Measurements from ENCODE around the gene TRPV3.
"Not testable (repeated sequence)": the region's sequence is repeated elsewhere in the genome, so short reads cannot be mapped to it uniquely, and the experiment has no call there.

Gene TRPV3

DNA sequence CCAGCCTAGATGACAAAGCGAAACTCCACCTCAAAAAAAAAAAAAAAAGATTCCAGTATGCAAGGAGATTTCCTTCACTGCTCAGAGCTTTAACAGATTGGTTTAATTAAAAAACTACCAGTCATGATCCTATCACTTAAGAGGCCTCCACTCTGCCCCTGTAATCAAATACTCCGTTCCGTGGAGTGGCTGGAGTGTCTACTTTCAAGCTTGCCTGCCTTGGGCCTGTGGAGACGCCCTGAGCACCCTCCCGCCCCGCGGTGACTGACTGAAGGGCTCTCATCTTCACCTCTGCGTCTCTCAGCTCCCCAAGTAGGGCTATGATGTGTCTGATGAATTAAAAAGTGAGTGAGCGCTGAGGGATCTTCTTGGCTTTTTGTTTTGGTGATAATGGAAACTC is 25.3 kb upstream of the TRPV3 start:
- Histone ChIP-seq H3K4me3 (ENCODE audit: low read depth, low read length) (no peak overlapping the region), H3K36me3 (replicated peaks) (peaks cover 2% of the 10 kb centered on the region), H3K27ac (no peak overlapping the region), H3K27me3 (replicated peaks) (no peaks in the 10 kb centered on the region)
- DNase-seq = no peak
- in situ Hi-C loops (cut with HindIII; ENCODE audit: low pct_ligation_motif_present, low sequenced_read_pairs) = no loop called here
- TF ChIP-seq, protein P1, sequence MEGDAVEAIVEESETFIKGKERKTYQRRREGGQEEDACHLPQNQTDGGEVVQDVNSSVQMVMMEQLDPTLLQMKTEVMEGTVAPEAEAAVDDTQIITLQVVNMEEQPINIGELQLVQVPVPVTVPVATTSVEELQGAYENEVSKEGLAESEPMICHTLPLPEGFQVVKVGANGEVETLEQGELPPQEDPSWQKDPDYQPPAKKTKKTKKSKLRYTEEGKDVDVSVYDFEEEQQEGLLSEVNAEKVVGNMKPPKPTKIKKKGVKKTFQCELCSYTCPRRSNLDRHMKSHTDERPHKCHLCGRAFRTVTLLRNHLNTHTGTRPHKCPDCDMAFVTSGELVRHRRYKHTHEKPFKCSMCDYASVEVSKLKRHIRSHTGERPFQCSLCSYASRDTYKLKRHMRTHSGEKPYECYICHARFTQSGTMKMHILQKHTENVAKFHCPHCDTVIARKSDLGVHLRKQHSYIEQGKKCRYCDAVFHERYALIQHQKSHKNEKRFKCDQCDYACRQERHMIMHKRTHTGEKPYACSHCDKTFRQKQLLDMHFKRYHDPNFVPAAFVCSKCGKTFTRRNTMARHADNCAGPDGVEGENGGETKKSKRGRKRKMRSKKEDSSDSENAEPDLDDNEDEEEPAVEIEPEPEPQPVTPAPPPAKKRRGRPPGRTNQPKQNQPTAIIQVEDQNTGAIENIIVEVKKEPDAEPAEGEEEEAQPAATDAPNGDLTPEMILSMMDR (IDR thresholded peaks at IDR 0.05; ENCODE audit: low read depth, low read length, missing control alignments) = no peak

DNA sequence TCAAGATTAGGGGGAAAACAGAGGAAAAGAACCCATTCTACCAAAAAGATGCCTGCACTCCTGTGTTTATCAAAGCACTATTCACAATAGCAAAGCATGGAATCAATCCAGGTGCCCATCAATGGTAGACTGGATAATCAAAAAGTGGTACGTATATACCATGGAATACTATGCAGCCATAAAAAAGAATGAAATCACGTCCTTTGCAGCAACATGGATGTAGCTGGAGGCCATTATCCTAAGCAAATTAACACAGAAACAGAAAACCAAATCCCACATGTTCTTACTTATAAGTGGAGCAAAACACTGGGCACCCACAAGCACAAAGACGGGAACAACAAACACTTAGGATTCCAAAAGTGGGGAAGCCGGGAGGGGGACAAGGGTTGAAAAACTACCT is 21.1 kb upstream of the TRPV3 start:
- in situ Hi-C loops (cut with HindIII; ENCODE audit: low pct_ligation_motif_present, low sequenced_read_pairs); H3K36me3 ChIP-seq (replicated peaks); H3K4me3 ChIP-seq (ENCODE audit: low read depth, low read length); H3K27me3 ChIP-seq (replicated peaks); H3K27ac ChIP-seq; DNase-seq: not testable (repeated sequence)

DNA sequence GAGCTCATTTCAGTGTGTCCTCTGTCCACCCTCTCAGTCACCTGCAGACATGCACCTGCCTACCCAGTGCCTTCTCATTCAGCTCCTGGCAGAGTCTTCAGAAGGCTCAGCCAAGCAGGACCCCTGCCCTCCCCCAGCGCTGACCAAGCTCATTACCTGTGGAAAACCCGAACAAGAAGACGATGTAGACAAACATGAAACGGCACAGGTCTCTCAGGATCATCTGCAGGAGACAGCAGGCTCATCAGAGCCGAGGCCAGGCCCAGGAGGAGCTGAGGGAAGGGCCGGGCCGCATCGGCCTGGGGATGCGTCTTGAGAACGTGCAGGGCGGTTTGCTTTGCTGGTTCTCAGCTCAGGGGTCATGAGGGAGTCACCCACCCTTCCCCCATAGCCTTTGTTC is 19.4 kb upstream of the TRPV3 start:
- in situ Hi-C loops (cut with HindIII; ENCODE audit: low pct_ligation_motif_present, low sequenced_read_pairs) = no loop called here
- TF ChIP-seq, protein P1 (IDR thresholded peaks at IDR 0.05; ENCODE audit: low read depth, low read length, missing control alignments) = no peak

DNA sequence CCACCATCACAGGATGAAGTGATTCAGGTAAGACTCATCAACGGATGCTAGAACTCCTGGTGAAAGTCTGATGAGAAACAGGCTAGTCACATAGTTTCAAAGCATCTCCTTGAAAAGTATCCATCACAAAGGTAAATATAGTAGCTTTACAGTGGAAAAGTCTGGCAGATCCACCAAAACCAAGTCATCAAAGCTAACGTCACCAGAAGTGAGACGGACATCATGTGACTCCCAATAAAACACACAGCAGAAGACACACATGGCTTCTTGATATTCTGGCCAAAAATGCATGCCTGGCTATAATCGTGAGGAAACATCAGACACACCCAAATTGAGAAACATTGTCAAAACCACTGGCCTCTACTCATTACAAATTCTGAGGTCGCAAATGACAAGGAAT is 17.9 kb upstream of the TRPV3 start:
- DNase-seq = no peak
- Histone ChIP-seq H3K4me3 (ENCODE audit: low read depth, low read length) (no peak overlapping the region), H3K36me3 (replicated peaks) (no peaks in the 10 kb centered on the region), H3K27me3 (replicated peaks) (no peaks in the 10 kb centered on the region), H3K27ac (no peak overlapping the region)
- in situ Hi-C loops (cut with HindIII; ENCODE audit: low pct_ligation_motif_present, low sequenced_read_pairs) = no loop called here
- TF ChIP-seq, protein P1 (IDR thresholded peaks at IDR 0.05; ENCODE audit: low read depth, low read length, missing control alignments) = no peak

More for the DNA sequence above, 19.4 kb upstream of the TRPV3 start:
- no peak for DNase-seq
- no peak overlapping the region for H3K27ac ChIP-seq
- H3K36me3 ChIP-seq (replicated peaks) = no peaks in the 10 kb centered on the region
- H3K4me3 ChIP-seq (ENCODE audit: low read depth, low read length) = no peak overlapping the region
- H3K27me3 ChIP-seq (replicated peaks) = no peaks in the 10 kb centered on the region

DNA sequence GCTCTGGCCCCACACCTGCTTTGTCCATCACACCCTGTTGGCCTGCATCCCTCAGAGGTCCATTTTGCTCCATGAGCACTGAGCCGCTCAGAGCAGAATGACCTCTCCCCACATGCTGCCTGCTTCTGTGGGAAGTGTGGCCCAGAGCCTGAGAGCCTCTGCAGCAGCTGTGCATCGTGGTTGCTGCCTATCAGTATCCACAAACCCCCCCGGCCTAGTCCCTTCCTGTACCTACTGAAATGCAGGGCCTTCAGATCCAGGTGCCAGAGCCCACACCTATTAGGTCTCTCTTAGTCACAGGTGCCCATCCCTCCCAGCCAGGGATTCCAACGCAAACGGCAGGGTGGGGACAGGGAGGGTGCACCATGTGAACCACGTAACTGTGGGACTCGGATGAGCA is 16.6 kb upstream of the TRPV3 start:
- in situ Hi-C loops (cut with HindIII; ENCODE audit: low pct_ligation_motif_present, low sequenced_read_pairs) = no loop called here
- TF ChIP-seq, protein P1 (IDR thresholded peaks at IDR 0.05; ENCODE audit: low read depth, low read length, missing control alignments) = no peak
- no peaks in the 10 kb centered on the region for H3K36me3 ChIP-seq (replicated peaks)
- no peak overlapping the region for H3K4me3 ChIP-seq (ENCODE audit: low read depth, low read length)
- H3K27ac ChIP-seq = no peak overlapping the region
- no peak for DNase-seq
- no peaks in the 10 kb centered on the region for H3K27me3 ChIP-seq (replicated peaks)

DNA sequence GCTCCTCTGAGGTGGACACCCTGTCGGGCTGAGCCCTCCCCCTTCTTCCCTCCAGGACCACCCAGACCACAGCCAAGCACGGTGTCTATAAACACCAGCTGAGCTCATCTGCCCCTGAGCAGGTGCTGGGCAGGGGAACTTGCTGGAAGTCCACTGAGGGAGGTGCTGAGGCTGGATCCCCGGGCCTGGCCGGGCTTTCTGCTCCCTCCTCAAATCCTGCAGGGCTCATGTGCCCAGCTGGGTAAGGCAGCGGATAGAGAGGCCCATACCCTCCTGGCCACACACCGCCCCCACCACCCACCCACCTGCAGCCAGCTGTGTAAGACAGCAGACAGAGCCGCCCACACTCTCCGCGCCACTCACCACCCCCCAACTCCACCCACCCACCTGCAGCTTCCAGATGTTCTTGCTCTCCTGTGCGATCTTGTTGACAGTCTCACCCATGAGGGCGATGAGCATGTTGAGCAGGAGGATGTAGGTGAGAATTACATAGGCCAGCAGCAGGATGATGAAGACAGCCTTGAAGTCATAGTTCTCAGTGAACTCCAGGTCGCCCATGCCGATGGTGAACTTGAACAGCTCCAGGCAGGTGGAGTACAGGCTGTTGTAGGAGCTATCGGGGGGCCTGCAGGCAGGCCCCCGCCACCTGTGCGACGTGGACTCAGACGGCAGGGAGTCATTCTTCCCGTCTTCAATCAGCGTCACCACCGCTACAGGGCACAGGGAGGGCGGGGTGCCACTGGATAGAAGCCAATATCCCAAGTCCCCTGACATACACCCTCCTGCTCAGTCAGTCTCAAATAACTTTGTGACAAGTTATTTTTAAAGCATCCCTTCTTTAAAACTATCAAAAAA is 15.9 kb upstream of the TRPV3 start:
- Histone ChIP-seq H3K27me3 (replicated peaks) (no peaks in the 10 kb centered on the region), H3K36me3 (replicated peaks) (no peaks in the 10 kb centered on the region), H3K27ac (no peak overlapping the region), H3K4me3 (ENCODE audit: low read depth, low read length) (no peak overlapping the region)
- DNase-seq = no peak
- TF ChIP-seq, protein P1 (IDR thresholded peaks at IDR 0.05; ENCODE audit: low read depth, low read length, missing control alignments) = no peak
- in situ Hi-C loops (cut with HindIII; ENCODE audit: low pct_ligation_motif_present, low sequenced_read_pairs) = no loop called here

Measured in brain microvascular endothelial cell (primary cell).